ENCODE measurements around the gene EZR.

The EZR gene

GRCh38 chr6:158765499-158766068 lies 53.6 kb downstream of the EZR start:
- no peak for TF ChIP-seq EZH2 (IDR thresholded peaks at IDR 0.05; ENCODE audit: borderline replicate concordance, low read length)
- no peak for TF ChIP-seq CTCF (IDR thresholded peaks at IDR 0.05; ENCODE audit: low read length)
- Histone ChIP-seq H4K20me1 (ENCODE audit: insufficient read depth, low read length) (no peaks in the 10 kb centered on the region), H3K27me3 (ENCODE audit: insufficient read depth, low read length) (no peaks in the 10 kb centered on the region), H2AFZ (ENCODE audit: low read length) (no peak overlapping the region), H3K79me2 (ENCODE audit: insufficient read depth, low read length) (no peaks in the 10 kb centered on the region), H3F3A (ENCODE audit: insufficient read depth, low read length) (peaks cover 11% of the 10 kb centered on the region; the same call in 1 of the 2 replicates), H3K4me1 (ENCODE audit: insufficient read depth, low read length, severe bottlenecking) (no peaks in the 10 kb centered on the region), H3K4me2 (ENCODE audit: low read length) (no peak overlapping the region), H3K9me3 (ENCODE audit: low read length) (no peaks in the 10 kb centered on the region), H3K27ac (ENCODE audit: low read depth, low read length, poor library complexity, severe bottlenecking) (no peak overlapping the region), H3K9me2 (ENCODE audit: low read depth, low read length) (no peaks in the 10 kb centered on the region), H3K9ac (ENCODE audit: low read length) (no peak overlapping the region), H3K4me3 (ENCODE audit: low read depth, low read length, poor library complexity, severe bottlenecking) (no peak overlapping the region), H3K36me3 (ENCODE audit: insufficient read depth, low read length) (peaks cover 67% of the 10 kb centered on the region)

- Histone ChIP-seq H3K36me3 (ENCODE audit: insufficient read depth, low read length) (peaks cover 60% of the 10 kb centered on the region), H3K4me1 (ENCODE audit: insufficient read depth, low read length, severe bottlenecking) (peaks cover 5% of the 10 kb centered on the region)
Observed at GRCh38 chr6:158764926-158765325, 54.2 kb downstream of the EZR start.

GRCh38 chr6:158764183-158764849 lies 54.9 kb downstream of the EZR start:
- H2AFZ ChIP-seq (ENCODE audit: low read length), result no peak overlapping the region
- peaks cover 54% of the 10 kb centered on the region for H3K36me3 ChIP-seq (ENCODE audit: insufficient read depth, low read length)
- peak overlapping the region; percentile 16 for H3K27ac ChIP-seq (ENCODE audit: low read depth, low read length, poor library complexity, severe bottlenecking)
- no peaks in the 10 kb centered on the region for H3K9me2 ChIP-seq (ENCODE audit: low read depth, low read length)
- H3K4me2 ChIP-seq (ENCODE audit: low read length), result no peak overlapping the region
- H3K4me1 ChIP-seq (ENCODE audit: insufficient read depth, low read length, severe bottlenecking), result peaks cover 11% of the 10 kb centered on the region
- H3K27me3 ChIP-seq (ENCODE audit: insufficient read depth, low read length), result no peaks in the 10 kb centered on the region
- H3K9ac ChIP-seq (ENCODE audit: low read length), result no peak overlapping the region
- H4K20me1 ChIP-seq (ENCODE audit: insufficient read depth, low read length), result no peaks in the 10 kb centered on the region
- H3K9me3 ChIP-seq (ENCODE audit: low read length), result no peaks in the 10 kb centered on the region
- TF ChIP-seq CTCF (IDR thresholded peaks at IDR 0.05; ENCODE audit: low read length) (no peak), EZH2 (IDR thresholded peaks at IDR 0.05; ENCODE audit: borderline replicate concordance, low read length) (no peak)
- H3F3A ChIP-seq (ENCODE audit: insufficient read depth, low read length), result peaks cover 11% of the 10 kb centered on the region; the same call in 1 of the 2 replicates
- no peaks in the 10 kb centered on the region for H3K79me2 ChIP-seq (ENCODE audit: insufficient read depth, low read length)
- H3K4me3 ChIP-seq (ENCODE audit: low read depth, low read length, poor library complexity, severe bottlenecking), result no peak overlapping the region

More at GRCh38 chr6:158764926-158765325, 54.2 kb downstream of the EZR start:
- Histone ChIP-seq H3K4me2 (ENCODE audit: low read length) (no peak overlapping the region), H3K79me2 (ENCODE audit: insufficient read depth, low read length) (no peaks in the 10 kb centered on the region), H3K9me3 (ENCODE audit: low read length) (no peaks in the 10 kb centered on the region), H3K27ac (ENCODE audit: low read depth, low read length, poor library complexity, severe bottlenecking) (no peak overlapping the region), H3K27me3 (ENCODE audit: insufficient read depth, low read length) (no peaks in the 10 kb centered on the region), H4K20me1 (ENCODE audit: insufficient read depth, low read length) (no peaks in the 10 kb centered on the region), H2AFZ (ENCODE audit: low read length) (no peak overlapping the region), H3K9ac (ENCODE audit: low read length) (no peak overlapping the region), H3K9me2 (ENCODE audit: low read depth, low read length) (no peaks in the 10 kb centered on the region), H3K4me3 (ENCODE audit: low read depth, low read length, poor library complexity, severe bottlenecking) (no peak overlapping the region), H3F3A (ENCODE audit: insufficient read depth, low read length) (peaks cover 11% of the 10 kb centered on the region; the same call in 1 of the 2 replicates)
- TF ChIP-seq CTCF (IDR thresholded peaks at IDR 0.05; ENCODE audit: low read length) (no peak), EZH2 (IDR thresholded peaks at IDR 0.05; ENCODE audit: borderline replicate concordance, low read length) (no peak)
